CD4-positive, alpha-beta T cell (primary cell): ENCODE data around the gene DYSF. TPM values are rescaled to one million over a fixed set of nuclear protein-coding genes. Genes with fewer than 3 reads are reported as not detected.

Experiments
- ATAC-seq: fragments of 200-7000 bp; cut with Tn5 transposase; one replicate; pipeline ENCODE4 v1.10.0; 2022; ENCODE audit warnings: mild to moderate bottlenecking; ENCODE audit not compliant: poor library complexity
- CTCF ChIA-PET: fragments of 350-600 bp; sonication (Branson Sonifier 250); formaldehyde crosslinking; loops from one replicate; lab custom pipeline; 2021; ENCODE audit warnings: antibody characterized with exemption, inconsistent platforms; lab: Charles Lee
- POLR2A ChIA-PET: fragments of 350-600 bp; sonication (Branson Sonifier 250); formaldehyde crosslinking; loops from one replicate; lab custom pipeline; 2021; ENCODE audit warnings: antibody characterized with exemption, inconsistent platforms; lab: Charles Lee
- DNase-seq, 14 experiments: peaks; one replicate each; pipeline ENCODE4 v3.0.0-alpha.2; 2013 to 2020; ENCODE audit warnings: mixed read lengths in 2 of 14
- H3K27ac ChIP-seq, 2 donors: one replicate each; pipeline versions ENCODE4 v1.5.1 to v1.7.0; 2013; ENCODE audit warnings: low read length in 2 of 2, low read depth in 1 of 2, mild to moderate bottlenecking in 1 of 2
- H3K27me3 ChIP-seq, 2 experiments: 1 replicate in 1 of 2; 2 replicates in 1 of 2; pipeline versions ENCODE4 v1.6.1 to v1.7.0; 2013; ENCODE audit warnings: low read length in 2 of 2, control low read depth in 1 of 2, mild to moderate bottlenecking in 1 of 2, moderate library complexity in 1 of 2; ENCODE audit not compliant: insufficient read depth in 2 of 2, control insufficient read depth in 1 of 2
- H3K36me3 ChIP-seq: one replicate; pipeline ENCODE4 v1.6.1; 2013; ENCODE audit warnings: low read length, control low read depth; ENCODE audit not compliant: insufficient read depth
- H3K4me1 ChIP-seq: one replicate; pipeline ENCODE4 v1.6.1; 2013; ENCODE audit warnings: low read length, control low read depth; ENCODE audit not compliant: insufficient read depth
- H3K4me3 ChIP-seq: one replicate; pipeline ENCODE4 v1.5.1; 2013; ENCODE audit warnings: mild to moderate bottlenecking, low read length, moderate library complexity
- H3K9me3 ChIP-seq, 2 experiments: 1 replicate in 1 of 2; 2 replicates in 1 of 2; pipeline versions ENCODE4 v1.6.1 to v1.7.0; 2013; ENCODE audit warnings: low read length in 2 of 2, mild to moderate bottlenecking in 2 of 2, control low read depth in 1 of 2, moderate library complexity in 1 of 2; ENCODE audit not compliant: control insufficient read depth in 1 of 2, insufficient read depth in 1 of 2
- H3K27ac Mint-ChIP-seq: one replicate; pipeline ENCODE4 v1.8.0; 2020; ENCODE audit warnings: mixed read lengths
- H3K27me3 Mint-ChIP-seq: one replicate; pipeline ENCODE4 v1.8.0; 2021; ENCODE audit warnings: mixed read lengths
- H3K36me3 Mint-ChIP-seq: one replicate; pipeline ENCODE4 v1.8.0; 2021; ENCODE audit warnings: low read depth, mixed read lengths
- H3K4me1 Mint-ChIP-seq: one replicate; pipeline ENCODE4 v1.8.0; 2021; ENCODE audit warnings: low read depth, mixed read lengths
- H3K4me3 Mint-ChIP-seq: one replicate; pipeline ENCODE4 v1.8.0; 2020; ENCODE audit warnings: mild to moderate bottlenecking, mixed read lengths
- H3K9me3 Mint-ChIP-seq: one replicate; pipeline ENCODE4 v1.8.0; 2020; ENCODE audit warnings: mixed read lengths
- intact Hi-C, 2 experiments: fragments of 100-400 bp; cut with DNase I in 1 of 2; cut with micrococcal nuclease in 1 of 2; formaldehyde crosslinking; loops; one replicate each; pipeline versions ENCODE4 v1.15.1 to v1.9.0; 2023 to 2025; cut with DNase I, micrococcal nuclease
- total RNA-seq, 174 experiments: library from RNA in 2 of 174; stranded (reverse) in 2 of 174; gene quantifications; one replicate each; pipeline ENCODE4 v1.2.3 and lab custom pipeline; 2021 to 2026
- TF ChIP-seq, protein P1 (sequence below): fragments of 200-600 bp; IDR thresholded peaks from one replicate; pipeline ENCODE4 v1.8.0; 2022; ENCODE audit warnings: antibody characterized with exemption, mild to moderate bottlenecking

The DYSF gene
- total RNA-seq, 2 experiments from 2014 or later, result 0.27 to 0.31 TPM

DNA sequence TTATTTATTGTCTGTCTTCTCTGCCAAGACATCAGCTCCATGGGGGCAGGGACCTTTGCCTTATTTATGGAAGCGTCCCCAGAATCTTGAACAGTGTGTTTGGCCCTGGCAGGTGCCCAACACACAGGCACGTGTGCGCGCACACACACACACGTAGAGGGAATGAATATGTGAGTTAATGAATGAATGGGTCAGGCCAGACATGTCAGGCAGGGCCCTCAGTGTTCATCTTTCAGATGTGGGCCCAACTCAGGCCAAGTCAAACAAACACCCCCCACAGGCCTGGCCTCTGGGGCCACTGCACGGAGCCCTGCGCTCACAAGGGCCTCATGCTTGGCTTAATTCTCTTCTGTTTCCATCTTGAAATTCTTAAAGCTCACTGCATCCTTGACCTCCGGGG lies 54.1 kb downstream of the DYSF start:
- peak in 1 of 14 experiments; percentile 10 for DNase-seq
- TF ChIP-seq, protein P1, sequence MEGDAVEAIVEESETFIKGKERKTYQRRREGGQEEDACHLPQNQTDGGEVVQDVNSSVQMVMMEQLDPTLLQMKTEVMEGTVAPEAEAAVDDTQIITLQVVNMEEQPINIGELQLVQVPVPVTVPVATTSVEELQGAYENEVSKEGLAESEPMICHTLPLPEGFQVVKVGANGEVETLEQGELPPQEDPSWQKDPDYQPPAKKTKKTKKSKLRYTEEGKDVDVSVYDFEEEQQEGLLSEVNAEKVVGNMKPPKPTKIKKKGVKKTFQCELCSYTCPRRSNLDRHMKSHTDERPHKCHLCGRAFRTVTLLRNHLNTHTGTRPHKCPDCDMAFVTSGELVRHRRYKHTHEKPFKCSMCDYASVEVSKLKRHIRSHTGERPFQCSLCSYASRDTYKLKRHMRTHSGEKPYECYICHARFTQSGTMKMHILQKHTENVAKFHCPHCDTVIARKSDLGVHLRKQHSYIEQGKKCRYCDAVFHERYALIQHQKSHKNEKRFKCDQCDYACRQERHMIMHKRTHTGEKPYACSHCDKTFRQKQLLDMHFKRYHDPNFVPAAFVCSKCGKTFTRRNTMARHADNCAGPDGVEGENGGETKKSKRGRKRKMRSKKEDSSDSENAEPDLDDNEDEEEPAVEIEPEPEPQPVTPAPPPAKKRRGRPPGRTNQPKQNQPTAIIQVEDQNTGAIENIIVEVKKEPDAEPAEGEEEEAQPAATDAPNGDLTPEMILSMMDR, result no peak
- Histone ChIP-seq H3K4me1 (no peaks in the 10 kb centered on the region), H3K27me3 (no peaks in the 10 kb centered on the region), H3K9me3 (no peaks in the 10 kb centered on the region), H3K27ac (no peak overlapping the region), H3K4me3 (no peak overlapping the region), H3K36me3 (no peaks in the 10 kb centered on the region)
- Mint-ChIP-seq H3K9me3 (no peaks in the 10 kb centered on the region), H3K27ac (no peak overlapping the region), H3K36me3 (no peaks in the 10 kb centered on the region), H3K4me1 (no peaks in the 10 kb centered on the region), H3K27me3 (no peaks in the 10 kb centered on the region), H3K4me3 (no peak overlapping the region)
- intact Hi-C loops, result no loop called here
- ChIA-PET POLR2A (no interaction called here), CTCF (no interaction called here)
- ATAC-seq, result no peak

DNA sequence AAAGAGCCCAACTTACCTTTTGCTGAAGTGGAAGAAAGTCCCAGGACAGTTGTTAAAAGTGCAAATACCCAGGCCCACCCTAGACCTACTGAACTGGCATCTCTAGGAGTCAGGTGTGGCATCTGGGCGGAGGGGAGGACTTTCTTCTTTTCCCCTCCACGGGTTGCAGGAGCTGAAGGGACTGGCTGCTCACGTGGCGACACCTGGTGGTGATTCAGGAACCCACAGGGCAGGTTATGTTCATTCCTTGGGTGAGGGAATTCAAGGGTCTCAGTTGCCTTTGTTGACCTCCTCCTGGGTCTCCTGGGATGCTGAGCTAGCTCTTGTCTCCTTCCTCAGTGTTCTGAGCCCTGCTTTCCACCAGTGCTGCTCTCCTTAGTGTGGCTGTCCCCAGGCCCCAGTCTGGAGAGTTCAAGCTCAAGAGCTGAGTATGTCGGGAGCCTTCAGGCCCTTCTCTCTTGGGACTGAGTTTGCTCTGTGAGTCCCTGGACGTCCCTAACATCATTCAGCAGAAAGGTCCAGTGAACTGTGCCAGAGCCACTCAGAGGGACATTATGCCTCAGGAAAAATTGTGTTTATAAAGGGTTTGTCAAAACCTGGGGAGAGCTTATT lies 56.9 kb downstream of the DYSF start:
- H3K4me3 Mint-ChIP-seq, result no peak overlapping the region
- Histone ChIP-seq H3K27me3 (no peaks in the 10 kb centered on the region), H3K9me3 (no peaks in the 10 kb centered on the region), H3K36me3 (no peaks in the 10 kb centered on the region), H3K4me3 (no peak overlapping the region), H3K27ac (no peak overlapping the region), H3K4me1 (no peaks in the 10 kb centered on the region)
- no peaks in the 10 kb centered on the region for H3K27me3 Mint-ChIP-seq
- H3K9me3 Mint-ChIP-seq, result no peaks in the 10 kb centered on the region
- POLR2A ChIA-PET, result interaction anchor here (0.8 to 1.4 kb wide), 2 partner anchors 179 to 211 kb away, joined by 4 to 16 read pairs; partner anchors contain the start of gene ZNF638
- DNase-seq (peak; percentile 55 to 82 (median 64)), ATAC-seq (peak; percentile 62)
- H3K4me1 Mint-ChIP-seq, result no peaks in the 10 kb centered on the region
- intact Hi-C loops, result loop anchor here (1.0 to 10.0 kb wide), 3 partner anchors 211 to 486 kb away; no protein-coding TSS in a partner anchor
- H3K27ac Mint-ChIP-seq, result no peak overlapping the region
- no peaks in the 10 kb centered on the region for H3K36me3 Mint-ChIP-seq
- CTCF ChIA-PET, result interaction anchor here (0.6 to 5.3 kb wide), 12 partner anchors 8 to 487 kb away, joined by 3 to 90 read pairs (median 4); no protein-coding TSS in a partner anchor
- TF ChIP-seq, protein P1, result peak; percentile 88

DNA sequence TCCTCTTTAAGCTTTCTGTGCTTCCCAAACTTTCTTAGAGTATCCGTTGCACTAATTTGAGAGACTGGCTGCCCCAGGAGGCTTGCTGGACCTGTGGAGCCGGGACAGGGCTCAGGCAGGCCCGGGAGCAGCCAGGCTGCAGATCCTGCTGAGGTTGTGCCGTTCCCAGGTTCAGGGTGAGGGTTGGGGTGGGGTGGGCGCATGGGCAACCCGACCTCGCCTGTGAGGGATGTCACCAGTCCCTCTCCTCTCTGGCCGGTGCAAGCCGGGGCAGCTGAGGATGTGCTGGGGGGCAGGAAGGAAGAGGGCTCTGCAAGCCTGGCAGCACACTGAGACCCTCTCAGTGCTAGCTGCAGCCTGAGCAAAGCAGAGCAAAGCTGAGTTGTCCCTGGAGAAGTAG lies 57.6 kb downstream of the DYSF start:
- H3K27me3 ChIP-seq, result no peaks in the 10 kb centered on the region
- Mint-ChIP-seq H3K36me3 (no peaks in the 10 kb centered on the region), H3K4me3 (no peak overlapping the region), H3K27ac (no peak overlapping the region), H3K27me3 (no peaks in the 10 kb centered on the region), H3K9me3 (no peaks in the 10 kb centered on the region), H3K4me1 (no peaks in the 10 kb centered on the region)
- intact Hi-C loops, result loop anchor here (1.0 to 10.0 kb wide), 3 partner anchors 212 to 486 kb away; no protein-coding TSS in a partner anchor
- POLR2A ChIA-PET, result interaction anchor here (0.8 to 1.4 kb wide), 2 partner anchors 179 to 211 kb away, joined by 4 to 16 read pairs; partner anchors contain the start of gene ZNF638
- no peaks in the 10 kb centered on the region for H3K36me3 ChIP-seq
- CTCF ChIA-PET, result interaction anchor here (1.2 to 5.3 kb wide), 6 partner anchors 8 to 487 kb away, joined by 3 to 90 read pairs (median 4); no protein-coding TSS in a partner anchor
- H3K9me3 ChIP-seq, result no peaks in the 10 kb centered on the region
- ATAC-seq (no peak), DNase-seq (peak in 1 of 14 experiments; percentile 29)
- H3K27ac ChIP-seq, result no peak overlapping the region
- no peaks in the 10 kb centered on the region for H3K4me1 ChIP-seq
- no peak overlapping the region for H3K4me3 ChIP-seq
- TF ChIP-seq, protein P1, result no peak
